ENCODE data around the gene CAPRIN1. TPM values are rescaled to one million over a fixed set of nuclear protein-coding genes. Genes with fewer than 3 reads are reported as not detected.
"Not testable (repeated sequence)": the region's sequence is repeated elsewhere in the genome, so short reads cannot be mapped to it uniquely, and the experiment has no call there.

The CAPRIN1 gene
- total RNA-seq, 1 donor from 2014 or later: 191 TPM

GRCh38 chr11:34086554-34087283 lies 35.2 kb downstream of the CAPRIN1 start:
- DNase-seq (ENCODE audit: low read depth): no peak

GRCh38 chr11:34091825-34092224 lies 40.3 kb downstream of the CAPRIN1 start:
- H3K4me3 ChIP-seq (ENCODE audit: low read depth, low read length): no peak overlapping the region
- H3K36me3 ChIP-seq (ENCODE audit: control insufficient read depth, insufficient read depth, low read length): no peaks in the 10 kb centered on the region
- TF ChIP-seq CTCF (IDR thresholded peaks at IDR 0.05; ENCODE audit: insufficient read depth, low read length, poor library complexity, severe bottlenecking): no peak
- no peaks in the 10 kb centered on the region for H3K27me3 ChIP-seq (ENCODE audit: control insufficient read depth, insufficient read depth, low read length)
- no peak for DNase-seq (ENCODE audit: low read depth)

More at GRCh38 chr11:34086554-34087283, 35.2 kb downstream of the CAPRIN1 start:
- Histone ChIP-seq H3K4me3 (ENCODE audit: low read depth, low read length) (no peak overlapping the region), H3K36me3 (ENCODE audit: control insufficient read depth, insufficient read depth, low read length) (no peaks in the 10 kb centered on the region), H3K27me3 (ENCODE audit: control insufficient read depth, insufficient read depth, low read length) (no peaks in the 10 kb centered on the region)
- TF ChIP-seq CTCF (IDR thresholded peaks at IDR 0.05; ENCODE audit: insufficient read depth, low read length, poor library complexity, severe bottlenecking): no peak

- not testable (repeated sequence) for H3K27me3 ChIP-seq (ENCODE audit: control insufficient read depth, insufficient read depth, low read length); H3K36me3 ChIP-seq (ENCODE audit: control insufficient read depth, insufficient read depth, low read length)
Observed at GRCh38 chr11:34094900-34095299, 43.4 kb downstream of the CAPRIN1 start.

GRCh38 chr11:34098813-34099212 lies 47.3 kb downstream of the CAPRIN1 start:
- H3K36me3 ChIP-seq (ENCODE audit: control insufficient read depth, insufficient read depth, low read length): peaks cover under 1% of the 10 kb centered on the region
- no peak for DNase-seq (ENCODE audit: low read depth)
- TF ChIP-seq CTCF (IDR thresholded peaks at IDR 0.05; ENCODE audit: insufficient read depth, low read length, poor library complexity, severe bottlenecking): no peak
- no peak overlapping the region for H3K4me3 ChIP-seq (ENCODE audit: low read depth, low read length)
- no peaks in the 10 kb centered on the region for H3K27me3 ChIP-seq (ENCODE audit: control insufficient read depth, insufficient read depth, low read length)

More at GRCh38 chr11:34094900-34095299, 43.4 kb downstream of the CAPRIN1 start:
- not testable (repeated sequence) for H3K4me3 ChIP-seq (ENCODE audit: low read depth, low read length); DNase-seq (ENCODE audit: low read depth)

GRCh38 chr11:34104680-34105078 lies 53.1 kb downstream of the CAPRIN1 start:
- no peak for DNase-seq (ENCODE audit: low read depth)
- Histone ChIP-seq H3K4me3 (ENCODE audit: low read depth, low read length) (peak overlapping the region; percentile 83), H3K27me3 (ENCODE audit: control insufficient read depth, insufficient read depth, low read length) (no peaks in the 10 kb centered on the region), H3K36me3 (ENCODE audit: control insufficient read depth, insufficient read depth, low read length) (peaks cover 1% of the 10 kb centered on the region)
- no peak for TF ChIP-seq CTCF (IDR thresholded peaks at IDR 0.05; ENCODE audit: insufficient read depth, low read length, poor library complexity, severe bottlenecking)

- Histone ChIP-seq H3K36me3 (ENCODE audit: control insufficient read depth, insufficient read depth, low read length) (peaks cover 1% of the 10 kb centered on the region), H3K4me3 (ENCODE audit: low read depth, low read length) (peak within 1 kb of the TSS; percentile 83), H3K27me3 (ENCODE audit: control insufficient read depth, insufficient read depth, low read length) (no peaks in the 10 kb centered on the region)
- TF ChIP-seq CTCF (IDR thresholded peaks at IDR 0.05; ENCODE audit: insufficient read depth, low read length, poor library complexity, severe bottlenecking): no peak
- DNase-seq (ENCODE audit: low read depth): peak; percentile 93
Observed at GRCh38 chr11:34105079-34105956, 53.8 kb downstream of the CAPRIN1 start, which contains the start of gene NAT10. Gene NAT10 (plus strand): TSS chr11:34105629. CDS start chr11:34108226, 2,597 bp downstream.

Measured in kidney epithelial cell (primary cell).